ENCODE measurements around the gene PARP8.

The PARP8 gene

DNA sequence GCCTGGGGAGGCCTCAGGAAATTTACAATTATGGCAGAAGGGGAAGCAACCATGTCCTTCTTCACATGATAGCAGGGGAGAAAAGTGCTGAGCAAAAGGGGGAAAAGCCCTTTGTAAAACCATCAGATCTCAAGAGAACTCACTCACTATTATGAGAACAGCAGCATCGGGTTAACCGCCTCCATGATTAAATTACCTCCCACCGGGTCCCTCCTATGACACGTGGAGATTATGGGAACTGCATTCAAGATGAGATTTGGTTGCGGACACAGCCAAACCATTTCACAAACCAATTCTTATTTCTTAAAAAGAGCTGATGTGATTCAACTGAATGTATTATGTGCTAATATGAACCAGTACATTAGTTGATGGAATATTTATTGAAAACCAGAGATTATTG, 63.9 kb downstream of the PARP8 start:
- no peak overlapping the region for H3K27ac ChIP-seq
- no peak for TF ChIP-seq CTCF (conservative IDR thresholded peaks at IDR 0.05)

DNA sequence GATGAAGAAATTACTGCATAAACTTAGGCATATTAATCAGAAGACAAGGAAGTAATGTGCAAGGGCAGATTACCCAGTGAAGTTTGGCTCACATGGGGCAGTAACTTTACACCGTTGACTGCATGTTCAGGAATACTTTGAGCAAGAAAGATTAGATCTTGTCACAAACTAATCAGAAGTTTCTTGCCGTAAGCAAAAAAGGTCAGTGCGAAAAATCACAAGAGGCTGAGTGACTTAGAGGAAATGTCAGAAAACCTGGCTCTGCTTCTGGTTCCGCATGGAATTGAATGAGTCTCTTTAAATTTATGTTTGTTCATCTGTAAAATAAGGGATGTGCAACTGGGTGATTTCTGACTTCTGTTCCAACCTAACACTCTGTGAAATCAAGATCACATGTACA, 64.4 kb downstream of the PARP8 start:
- no peak for TF ChIP-seq CTCF (conservative IDR thresholded peaks at IDR 0.05)
- no peak overlapping the region for H3K27ac ChIP-seq

- H3K27ac ChIP-seq, result no peak overlapping the region
- TF ChIP-seq CTCF (conservative IDR thresholded peaks at IDR 0.05), result no peak
Observed at GRCh38 chr5:50733741-50734140, 67.3 kb downstream of the PARP8 start.

DNA sequence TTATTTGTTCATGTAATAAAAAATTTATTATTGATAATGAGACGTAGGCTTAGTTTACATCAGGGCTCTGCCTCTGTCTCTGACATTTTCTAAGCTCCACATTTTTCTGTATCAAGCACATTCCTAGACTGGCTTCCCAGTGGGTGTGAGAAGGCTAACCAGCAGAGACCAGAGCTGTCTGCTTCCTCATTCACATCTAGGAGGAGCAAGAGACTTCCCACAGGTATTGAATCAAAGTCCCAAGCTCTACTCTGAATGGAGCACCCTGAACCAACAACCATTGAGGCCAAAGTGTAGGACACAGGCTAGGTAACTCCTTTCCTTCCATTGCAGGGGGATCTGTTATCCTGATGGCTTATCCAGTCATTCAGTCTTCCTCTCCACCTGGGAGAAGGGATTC, 72.4 kb downstream of the PARP8 start:
- no peak for TF ChIP-seq CTCF (conservative IDR thresholded peaks at IDR 0.05)
- no peak overlapping the region for H3K27ac ChIP-seq

DNA sequence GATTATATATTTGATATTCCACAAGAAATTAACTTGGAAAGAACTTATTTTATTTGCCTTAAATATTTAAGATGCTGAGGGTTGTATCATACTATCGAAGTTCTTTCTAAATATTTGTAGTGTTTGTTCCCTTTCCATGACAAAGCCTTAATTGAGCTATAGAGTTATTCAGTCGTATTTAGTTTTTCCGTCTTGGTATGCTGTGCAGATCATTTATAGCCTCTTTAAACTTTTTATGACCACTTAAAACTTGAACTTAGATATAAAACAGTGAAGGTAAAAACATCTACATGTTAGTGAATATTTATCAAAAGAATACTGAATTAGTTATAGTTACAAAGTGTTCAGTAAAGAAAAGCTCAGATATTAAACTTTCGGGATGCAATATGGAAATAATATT, 74.4 kb downstream of the PARP8 start:
- no peak for TF ChIP-seq CTCF (conservative IDR thresholded peaks at IDR 0.05)

DNA sequence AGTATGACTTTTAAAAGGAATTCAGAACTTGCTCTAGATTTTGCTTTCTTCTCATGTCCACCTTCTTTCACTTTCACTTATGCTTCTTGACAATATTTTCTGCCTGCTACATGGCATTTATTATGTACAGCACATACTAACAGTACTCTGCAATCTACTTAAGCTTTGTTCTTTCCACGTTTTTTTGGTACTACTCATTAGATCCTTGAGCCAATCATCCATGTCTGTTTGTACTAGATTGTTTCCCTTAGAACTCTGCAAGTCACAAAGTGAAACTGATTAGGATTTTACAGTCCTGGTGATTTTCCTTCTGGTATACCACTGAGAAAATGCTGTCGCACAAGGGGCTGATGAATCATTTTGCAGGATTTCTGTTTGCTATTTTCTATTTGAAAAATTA, 78.3 kb downstream of the PARP8 start:
- no peak for TF ChIP-seq CTCF (conservative IDR thresholded peaks at IDR 0.05)
- peak overlapping the region; percentile 54 for H3K27ac ChIP-seq

More for the DNA sequence above, 74.4 kb downstream of the PARP8 start:
- H3K27ac ChIP-seq, result peak overlapping the region; percentile 20

DNA sequence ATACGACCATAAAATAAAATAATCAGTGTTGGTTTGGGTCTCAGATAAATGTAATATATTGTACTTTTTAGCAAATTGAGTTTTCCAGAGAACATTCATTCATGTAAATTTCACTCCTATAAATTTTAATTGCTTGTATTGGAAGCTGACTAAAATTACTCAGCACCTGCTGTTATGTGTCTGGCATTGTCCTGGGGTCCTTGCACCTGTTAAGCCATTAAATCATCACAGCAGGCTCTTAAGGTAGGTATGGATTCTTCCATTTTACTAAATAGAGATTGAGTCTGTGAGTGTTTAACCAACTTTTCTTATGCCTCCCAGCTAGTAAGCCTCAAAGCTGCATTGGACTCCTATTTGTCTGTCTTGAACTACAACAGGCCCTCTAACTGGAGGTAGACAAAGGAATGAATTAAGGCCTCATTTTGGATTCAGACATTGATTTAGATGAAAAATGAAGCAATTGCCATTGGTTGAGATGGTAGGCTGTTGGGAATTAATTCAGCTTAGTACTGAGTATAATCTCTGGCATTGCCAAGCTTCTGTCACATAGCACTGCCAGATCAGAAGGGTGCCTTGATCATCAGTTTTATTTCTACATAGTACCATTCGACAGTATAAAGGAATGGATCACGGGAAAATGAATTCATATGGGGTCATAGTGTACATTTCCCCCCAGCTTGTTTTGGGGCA, 78.9 kb downstream of the PARP8 start:
- no peak for TF ChIP-seq CTCF (conservative IDR thresholded peaks at IDR 0.05)
- peak overlapping the region; percentile 54 for H3K27ac ChIP-seq
